ENCODE measurements around the gene CCN6.

Gene CCN6

DNA sequence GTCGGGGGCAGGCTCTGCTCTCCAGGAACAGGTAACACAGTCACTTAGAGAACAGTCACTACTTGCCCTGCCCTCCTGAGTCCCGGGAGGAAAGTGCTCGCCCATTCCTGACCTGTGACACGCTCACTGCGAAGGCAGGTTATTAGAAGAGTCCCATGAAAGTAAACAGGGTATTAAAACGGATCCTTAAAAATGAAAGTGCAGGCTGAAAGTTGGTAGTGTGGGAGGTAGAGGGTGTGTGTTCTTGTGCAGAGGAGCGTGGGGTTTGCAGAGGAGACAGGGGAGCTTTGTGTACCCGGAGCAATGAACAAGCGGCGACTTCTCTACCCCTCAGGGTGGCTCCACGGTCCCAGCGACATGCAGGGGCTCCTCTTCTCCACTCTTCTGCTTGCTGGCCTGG lies at the start of gene CCN6:
TSS of gene CCN6 (plus strand) at position 104 of the 400 bp plus-strand sequence. CDS start at position 358, 254 bp downstream.
- no peak for DNase-seq

DNA sequence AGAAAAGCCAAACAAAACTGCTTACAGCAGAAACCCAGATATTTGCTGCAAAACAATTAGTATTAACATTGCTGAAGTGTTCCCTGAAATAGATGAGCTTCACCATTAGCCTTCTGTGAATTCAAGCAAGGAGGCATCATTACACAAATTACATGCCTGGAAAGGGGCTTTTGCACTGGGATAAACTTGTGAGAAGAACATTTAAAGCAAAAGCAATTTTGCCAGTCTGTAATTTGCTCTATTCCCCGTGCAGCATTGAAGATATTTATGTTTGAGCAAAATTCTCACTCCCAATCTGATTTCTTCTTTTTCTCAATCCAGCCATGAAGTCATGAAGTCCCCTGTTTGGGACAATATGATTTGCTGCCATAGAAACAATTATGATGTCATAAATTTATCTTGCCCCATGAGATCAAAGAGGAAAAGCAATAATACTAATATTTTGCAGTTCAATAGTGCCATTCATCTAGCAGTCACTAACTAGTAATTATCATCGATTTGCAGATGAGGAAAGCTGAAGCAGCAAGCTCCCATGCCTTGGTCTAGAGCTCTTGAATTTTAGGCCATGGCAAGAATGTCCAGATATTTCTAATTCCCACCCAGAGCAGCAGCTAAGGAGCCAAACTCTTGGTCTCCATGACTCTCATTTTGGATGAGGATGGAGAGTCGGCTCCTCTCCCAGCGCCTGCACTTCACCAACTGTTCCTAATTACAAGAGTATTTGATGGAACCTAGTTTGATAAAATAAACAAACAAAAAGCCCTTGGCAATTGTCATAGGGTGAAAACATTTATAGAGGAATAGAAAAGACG lies 49.5 kb upstream of the CCN6 start:
- DNase-seq: no peak

DNA sequence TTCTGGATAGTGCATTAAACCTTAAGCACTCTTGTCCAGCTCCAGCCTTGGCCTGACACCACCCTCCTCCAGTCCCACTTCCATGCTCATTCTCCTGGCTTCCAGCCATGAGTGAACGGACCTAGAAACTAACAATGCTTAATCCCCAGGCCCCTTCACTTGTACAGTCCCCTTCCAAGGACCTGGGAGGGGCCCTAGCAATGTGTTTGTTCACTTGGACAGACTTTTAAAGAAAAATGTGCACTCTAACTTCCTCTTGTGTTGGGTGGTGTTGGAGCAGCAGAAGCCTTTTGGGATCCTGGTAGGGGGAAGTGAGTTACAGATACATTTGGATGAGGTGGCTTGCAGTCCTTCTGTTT lies 48.9 kb upstream of the CCN6 start:
- peak; percentile 31 to 53 for DNase-seq

DNA sequence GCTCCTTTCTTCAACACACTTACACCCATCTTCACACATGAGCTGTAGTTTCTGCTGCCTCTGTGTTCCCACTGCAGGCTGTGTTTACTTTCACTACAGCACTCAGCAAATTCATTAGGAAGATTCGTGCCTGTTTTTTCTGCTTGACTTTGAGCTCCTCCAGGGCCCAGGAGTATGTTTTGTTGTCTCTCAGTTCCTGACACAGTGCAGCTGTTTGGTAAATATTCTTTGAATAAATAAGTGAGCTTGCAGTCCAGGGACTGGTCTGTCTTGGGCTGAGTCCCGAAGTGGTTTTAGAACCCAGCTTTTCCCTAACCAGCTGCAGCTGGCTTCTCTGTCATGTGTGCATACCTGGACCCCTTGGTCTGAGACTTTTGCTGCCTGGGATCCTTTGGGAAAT lies 46.6 kb upstream of the CCN6 start:
- no peak for DNase-seq

DNA sequence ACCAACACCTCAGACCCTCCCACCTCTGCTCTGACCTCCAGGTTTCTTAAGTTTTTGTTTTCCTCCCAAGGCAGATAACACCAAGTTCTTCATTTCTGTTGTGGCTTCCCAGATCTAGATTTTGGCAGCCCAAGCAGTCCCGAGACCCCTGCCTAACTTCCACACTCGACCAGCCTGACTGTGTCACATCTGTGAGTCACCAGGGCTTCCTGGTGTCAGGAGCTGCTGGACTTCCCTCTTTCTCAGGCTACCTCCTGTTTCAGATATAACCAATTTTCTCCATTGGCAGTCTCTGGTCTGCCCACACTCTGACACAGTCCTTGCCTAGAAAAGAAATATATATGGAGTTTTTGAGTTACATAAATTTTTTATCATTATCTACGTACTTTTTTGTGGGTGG lies 46.1 kb upstream of the CCN6 start:
- DNase-seq: peak; percentile 65 to 74

DNA sequence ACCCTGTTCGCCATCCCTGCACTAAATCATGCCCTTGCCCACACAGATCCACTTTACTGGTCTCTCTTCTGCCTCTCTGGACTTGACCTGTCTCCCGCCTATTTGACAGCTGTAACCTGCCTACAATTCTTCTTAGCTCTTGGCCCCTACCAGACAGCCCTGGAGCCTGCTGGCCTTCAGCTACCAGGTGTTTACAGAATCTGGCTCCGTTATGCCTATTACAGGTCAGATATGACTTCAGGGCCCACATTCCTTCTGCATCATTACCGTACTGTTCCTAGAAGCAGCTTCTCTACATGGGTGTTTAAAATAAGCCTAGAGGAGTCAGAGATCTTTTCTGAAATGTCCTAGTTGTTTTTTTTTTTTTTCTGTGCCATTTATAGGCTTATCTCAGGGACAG lies 45.4 kb upstream of the CCN6 start:
- DNase-seq: no peak

DNA sequence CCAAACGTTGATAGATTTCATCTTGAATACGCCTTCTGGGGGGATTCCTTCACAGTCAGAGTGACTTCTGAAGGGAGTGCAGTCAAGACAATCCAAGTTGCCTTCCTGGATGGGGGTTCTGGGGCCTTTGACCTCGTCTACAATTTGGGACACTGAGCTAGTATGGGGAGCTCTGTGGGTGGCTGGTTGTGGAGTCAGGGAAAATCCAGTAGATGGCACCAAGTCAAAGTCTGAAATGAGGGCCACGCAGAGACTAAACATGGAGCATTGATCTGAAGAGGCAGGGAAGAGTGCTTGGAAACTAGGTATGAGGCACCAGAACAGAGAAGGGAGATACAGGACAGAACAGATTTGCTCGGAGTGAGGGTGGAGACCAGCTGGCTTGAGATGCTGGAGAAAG lies 43.6 kb upstream of the CCN6 start:
- DNase-seq: no peak

DNA sequence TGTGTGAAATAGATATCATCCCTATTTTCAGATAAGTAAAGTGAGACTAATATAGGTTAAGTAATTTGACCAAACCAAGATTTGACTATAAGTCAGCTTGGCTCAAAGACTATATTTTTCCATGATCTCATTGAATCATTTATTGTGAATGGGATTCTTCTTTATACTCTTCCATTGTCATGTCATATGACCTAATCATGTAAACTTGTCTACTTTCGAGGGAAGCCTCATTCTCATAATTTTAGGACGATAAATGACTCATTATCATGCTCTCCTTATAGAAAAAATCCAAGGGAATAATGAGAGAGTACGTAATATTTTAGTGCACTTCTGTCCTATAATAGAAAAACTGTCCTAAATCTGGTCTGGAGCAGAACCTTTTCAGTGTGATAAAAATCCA lies 40.9 kb upstream of the CCN6 start:
- no peak for DNase-seq

DNA sequence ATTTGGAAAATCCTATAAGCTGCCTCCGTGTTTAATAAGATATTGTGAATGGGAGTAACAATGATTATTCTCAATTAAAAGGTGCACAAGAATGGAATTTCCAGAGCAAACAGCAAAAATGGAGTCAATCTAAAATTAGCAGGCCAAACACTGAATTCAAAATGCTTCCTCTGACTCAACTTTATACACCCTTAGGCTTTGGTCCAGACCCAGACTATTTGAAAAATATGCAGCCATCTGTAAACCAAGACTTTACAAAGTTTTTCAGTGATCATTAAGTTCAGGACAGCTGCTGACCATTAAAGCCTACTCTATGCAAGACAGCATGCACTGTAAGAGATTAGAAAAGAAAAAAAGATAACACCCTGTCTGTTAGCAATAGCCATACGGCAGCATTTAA lies 39.4 kb upstream of the CCN6 start:
- no peak for DNase-seq

DNA sequence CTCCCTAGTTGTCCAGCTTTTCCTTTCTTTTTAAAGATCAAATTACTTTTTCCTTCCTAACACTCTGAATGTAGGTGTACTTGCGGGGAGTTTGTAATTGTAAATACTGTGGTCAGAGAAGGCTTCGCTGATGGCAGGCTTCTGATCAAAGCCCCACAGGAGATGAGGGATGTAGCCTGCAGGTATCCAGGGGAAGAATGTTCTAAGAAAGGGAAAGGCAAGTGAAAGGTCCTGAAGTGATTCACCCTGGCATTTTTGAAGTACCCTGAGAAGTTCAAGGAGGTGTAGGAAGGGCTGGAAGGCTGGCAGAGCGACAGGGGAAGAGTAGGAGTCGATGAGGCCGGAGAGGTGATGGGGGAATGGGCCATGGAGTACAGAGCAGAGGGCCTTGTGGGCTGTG lies 38.2 kb upstream of the CCN6 start:
- no peak for DNase-seq

DNA sequence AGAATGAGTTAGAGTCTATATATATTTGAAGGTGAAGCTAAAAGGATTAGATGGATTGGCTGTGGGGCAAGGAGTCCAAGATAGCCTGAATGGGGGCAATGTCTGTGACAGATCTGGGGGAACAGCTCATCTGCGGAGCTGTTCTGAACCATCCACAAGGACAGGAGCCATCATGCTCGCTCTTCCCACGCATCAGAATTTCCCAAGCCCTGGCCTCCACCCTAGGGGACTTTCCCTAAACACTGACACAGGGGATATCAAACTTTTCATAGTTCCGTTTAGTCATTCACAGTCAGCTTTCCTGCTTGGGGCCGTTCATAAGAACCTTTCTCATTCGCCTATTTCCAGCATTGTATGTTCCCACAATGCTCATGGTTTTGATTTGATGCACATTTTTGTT lies 37.6 kb upstream of the CCN6 start:
- DNase-seq: no peak

DNA sequence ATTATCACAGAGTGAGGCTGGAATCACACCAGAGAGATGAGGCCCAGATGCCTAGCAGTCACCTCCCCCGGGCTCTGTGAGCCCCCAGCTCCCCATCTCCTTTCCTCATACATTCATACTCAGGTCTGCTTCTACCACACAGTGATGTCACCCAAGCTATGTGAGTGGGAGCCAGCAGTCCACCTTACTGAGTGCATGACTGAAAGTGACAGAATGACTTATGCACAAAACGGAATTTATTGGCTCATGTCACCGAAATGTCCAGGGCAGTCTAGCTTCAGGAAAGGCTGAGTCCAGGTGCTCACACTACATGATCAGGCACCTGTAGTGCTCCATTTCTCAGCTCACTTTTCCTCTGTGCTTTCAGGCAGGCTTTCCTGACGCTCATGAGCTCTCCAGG lies 36.7 kb upstream of the CCN6 start:
- no peak for DNase-seq

DNA sequence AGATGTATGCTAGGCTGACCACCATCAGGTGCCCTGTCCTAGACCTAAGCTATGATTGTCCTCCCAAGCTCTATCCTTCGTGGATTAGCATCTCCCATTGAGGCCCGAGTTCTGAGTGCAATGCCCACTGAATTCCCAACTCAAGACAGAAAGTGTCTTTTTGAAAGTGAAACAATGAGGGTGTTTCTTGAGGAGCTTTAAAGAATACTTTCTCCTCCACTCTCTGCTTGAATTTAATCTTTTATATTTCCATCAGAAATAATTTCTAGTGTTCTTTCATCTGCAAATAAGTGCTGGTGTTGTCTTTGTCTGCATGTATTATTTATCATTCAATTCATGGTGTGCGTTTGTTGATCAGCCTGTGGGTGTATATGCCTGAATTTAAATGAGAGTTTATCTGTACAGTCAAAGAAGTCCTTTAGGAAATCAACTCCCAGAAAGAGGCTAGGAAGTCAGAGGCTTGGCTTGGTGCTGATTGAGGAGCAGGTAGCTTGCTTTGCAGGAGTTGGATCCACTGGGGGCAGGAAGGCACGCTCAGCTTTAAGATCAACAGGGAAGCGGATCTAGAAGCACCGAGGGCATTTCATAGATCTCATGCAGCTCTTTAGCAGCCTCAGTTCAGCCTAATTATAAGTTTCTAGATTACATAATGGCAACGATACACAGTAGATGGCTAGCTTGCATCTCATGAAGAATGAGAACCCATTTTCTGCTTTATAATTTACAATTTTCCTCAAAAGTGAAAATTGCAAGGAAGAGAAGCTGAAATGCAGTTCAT lies 36.0 kb upstream of the CCN6 start:
- no peak for DNase-seq

DNA sequence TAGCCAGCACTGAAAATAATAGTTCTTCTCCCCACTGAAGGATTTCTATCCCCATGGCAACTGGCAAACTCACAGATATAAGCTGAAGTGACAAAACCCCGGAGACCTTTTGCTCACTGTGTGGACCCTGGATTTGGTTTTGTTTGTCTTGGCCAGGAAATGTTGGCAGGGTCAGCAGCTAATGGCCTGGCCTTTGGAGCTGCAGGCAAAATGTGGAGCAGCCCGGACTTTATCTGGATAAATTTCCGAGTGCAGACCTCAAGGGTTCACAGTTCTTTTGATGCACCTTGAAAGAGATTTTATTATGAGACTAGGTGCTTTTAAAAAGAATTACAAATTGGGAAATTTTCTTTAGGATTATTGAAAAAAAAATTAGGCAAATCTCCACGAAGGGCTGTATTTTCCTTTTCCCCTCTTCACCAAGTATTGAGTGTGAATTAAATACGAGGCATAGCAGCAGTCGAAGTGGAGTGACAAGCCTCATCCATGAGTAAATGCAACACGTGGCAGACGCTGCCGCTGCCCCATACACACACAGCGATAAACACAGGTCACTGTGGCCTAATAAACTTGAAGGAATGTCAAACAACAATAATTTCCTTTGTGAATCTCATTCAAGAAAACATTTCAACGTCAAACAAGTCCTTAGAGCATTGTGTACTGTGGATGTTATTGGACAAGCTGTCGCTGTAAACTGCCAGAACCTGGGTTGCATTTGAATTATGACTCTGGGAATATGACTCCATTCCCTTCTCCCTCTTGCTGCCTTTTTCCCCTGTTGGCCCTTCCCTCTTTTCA lies 35.1 kb upstream of the CCN6 start:
- DNase-seq: no peak

DNA sequence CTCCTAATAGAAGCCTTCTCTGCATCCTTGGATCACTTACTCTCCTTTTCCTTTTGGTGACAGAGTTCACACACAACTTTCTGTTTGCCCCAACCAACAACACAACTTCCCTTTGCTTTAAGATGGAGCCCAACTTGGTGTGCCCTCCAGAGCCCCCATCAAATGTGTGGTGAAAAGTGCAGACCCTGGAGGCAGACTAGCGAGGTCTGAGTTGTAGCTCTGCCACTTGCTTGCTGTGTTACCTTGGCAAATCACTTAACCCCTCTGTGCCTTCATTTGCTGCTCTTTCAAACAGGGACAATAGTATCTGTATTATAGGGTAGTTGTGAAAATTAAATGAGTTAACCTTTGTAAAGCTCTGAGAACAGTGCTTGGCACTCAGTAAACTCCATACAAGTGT lies 34.3 kb upstream of the CCN6 start:
- DNase-seq: no peak

DNA sequence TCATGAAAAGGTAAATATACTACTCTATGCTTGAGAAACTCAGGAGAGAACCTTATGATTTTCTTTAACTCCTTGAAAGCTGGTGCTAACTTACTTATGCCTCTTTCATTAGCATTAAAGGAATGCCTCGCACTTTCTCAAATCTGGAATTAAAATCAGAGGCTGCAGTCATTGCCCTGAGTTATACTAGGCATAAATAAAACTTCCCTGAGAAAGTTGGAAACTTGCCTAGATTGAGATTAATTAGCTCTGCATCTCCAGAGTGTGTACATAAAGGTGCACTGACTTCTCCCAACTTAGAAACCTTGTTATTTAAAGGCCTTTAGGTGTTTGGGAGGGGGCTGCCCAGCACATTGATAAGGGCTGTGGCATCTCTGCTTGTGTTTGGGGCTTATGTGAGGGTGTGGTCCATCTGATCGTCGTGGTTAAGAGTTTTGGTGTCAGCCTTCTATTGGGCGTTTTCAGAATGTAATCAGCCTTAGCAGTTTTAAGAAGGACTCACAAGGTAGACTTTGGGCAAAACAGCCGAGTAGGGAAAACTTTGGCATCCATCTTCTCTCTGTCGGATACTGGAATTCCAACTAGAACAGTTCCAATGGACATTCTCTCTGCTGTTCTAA lies 32.1 kb upstream of the CCN6 start:
- no peak for DNase-seq

DNA sequence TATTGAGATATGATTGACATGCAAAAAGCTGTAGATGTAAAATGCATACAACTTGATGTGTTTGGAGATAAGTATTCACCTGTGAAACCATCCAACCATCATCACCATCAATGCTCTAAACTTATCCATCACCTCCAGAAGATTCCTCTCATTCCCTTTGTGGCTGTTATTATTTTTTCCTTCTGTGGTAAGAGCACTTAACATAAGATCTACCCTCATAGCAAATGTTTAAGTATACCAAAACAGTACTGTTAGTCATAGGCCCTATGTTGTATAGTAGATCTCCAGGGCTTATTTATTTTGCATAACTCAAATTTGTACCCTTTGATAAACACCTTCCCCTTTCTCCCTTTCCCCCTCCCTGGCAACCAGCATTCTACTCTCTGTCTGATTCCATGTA lies 31.2 kb upstream of the CCN6 start:
- no peak for DNase-seq

DNA sequence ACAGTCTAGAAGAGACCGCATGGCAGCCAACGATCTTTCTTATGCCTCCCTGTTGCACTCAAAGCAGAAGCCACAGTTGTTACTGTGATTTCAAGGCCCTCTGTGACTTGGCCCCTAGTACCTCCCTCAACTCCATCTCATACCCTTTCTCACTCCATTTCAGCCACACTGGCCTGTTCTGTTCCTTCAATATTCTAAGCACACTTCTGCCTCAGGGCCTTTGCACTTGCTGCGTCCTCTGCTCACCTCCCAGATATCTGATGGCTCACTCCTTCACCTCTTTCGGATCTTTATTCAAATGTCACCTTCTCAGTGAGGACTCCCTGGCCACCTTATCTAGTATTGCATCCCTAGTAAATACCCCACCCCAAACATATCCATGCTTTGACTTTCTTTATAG lies 29.4 kb upstream of the CCN6 start:
- DNase-seq: no peak

DNA sequence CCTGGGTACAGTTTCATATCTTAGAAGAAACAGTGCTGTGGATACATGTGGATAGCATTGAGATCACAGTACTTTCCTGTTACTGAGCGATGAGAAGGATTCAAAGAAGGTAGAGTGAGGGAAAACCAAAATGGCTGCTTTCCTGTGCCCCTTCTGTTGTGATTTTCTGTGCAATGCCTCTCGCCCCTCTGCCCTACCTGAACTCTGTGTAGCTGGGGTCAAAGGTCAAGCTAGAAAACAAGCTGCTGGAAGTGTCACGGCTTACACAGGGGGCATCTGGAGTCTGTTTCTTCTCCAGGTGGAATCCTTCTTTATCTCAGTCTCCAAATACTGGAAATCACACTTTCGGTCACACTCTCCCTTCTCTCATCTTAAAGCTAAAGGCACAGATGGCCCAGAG lies 27.0 kb upstream of the CCN6 start:
- no peak for DNase-seq

DNA sequence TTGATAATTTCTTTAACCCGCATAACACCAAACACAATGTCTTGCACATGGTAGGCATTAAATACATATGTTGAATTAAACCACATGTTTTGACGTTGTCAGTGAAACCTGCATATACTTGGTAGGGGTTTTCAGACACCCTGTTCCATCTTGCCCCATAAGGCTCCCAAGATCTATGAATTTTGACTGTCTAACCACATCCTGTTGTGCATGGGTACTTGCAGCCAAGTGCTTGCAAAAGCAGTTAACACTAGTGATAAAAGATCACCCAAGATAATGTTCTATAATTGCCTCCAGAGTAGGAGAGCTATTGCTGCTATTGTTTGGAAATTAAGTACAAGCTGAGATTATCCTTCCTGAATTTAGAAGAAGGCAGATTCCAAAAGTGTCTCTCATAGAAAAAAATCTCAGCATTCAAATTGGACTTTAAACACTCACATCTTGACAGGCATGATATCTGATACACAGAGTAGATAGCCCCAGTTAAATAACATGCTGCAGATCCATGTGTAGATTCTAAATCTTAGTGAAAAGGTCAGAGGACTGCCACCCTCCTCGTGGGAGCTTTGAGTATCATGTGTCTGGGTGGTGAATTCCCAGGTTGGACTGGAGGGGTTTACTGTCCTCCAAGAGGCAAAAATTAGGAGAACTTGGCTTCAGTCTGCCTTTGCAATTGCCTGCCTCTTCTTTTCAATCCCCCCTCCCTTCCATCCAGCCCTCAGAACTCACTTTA lies 25.8 kb upstream of the CCN6 start:
- peak; percentile 35 to 56 for DNase-seq

DNA sequence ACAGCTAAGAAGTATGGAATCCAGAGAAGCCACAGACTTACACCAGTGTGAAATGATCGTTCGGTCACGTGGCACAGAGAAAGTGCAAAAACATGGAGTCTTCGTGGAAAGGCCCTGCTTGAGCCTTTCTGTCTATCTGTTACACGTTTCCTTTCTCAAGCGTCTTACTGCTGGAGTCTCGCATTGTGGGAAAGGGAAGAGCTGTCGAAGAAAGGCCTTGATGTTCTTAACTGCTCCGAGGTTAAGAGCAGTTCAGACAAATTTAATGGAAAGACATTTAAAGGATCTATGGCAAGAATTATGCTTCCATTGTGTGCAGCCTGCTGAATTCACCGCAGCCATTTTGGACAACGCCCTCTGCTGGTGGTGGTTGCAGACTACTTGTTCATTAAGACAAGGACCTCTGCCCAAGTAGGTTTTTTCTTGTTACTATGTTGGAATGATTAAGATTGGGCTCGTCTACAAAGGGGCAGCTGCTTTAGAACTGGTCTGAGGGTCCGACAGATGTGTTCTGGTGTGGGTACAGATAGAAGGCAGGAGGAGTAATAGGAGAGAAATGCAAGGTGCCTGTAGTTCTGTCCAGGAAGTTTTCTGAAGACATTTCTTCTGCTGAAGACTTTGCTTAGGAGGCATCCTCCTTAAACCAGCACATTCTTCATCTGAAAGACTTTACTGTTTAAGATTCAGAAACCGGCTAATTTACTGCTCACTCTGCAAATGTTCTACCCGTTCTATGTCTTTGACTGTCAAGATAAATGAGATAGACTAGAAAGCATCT lies 24.7 kb upstream of the CCN6 start:
- peak; percentile 58 to 72 for DNase-seq

All from Kasumi-1 (cell line).